Right lobe of liver (tissue), 6 donors: ENCODE measurements around the gene PPP1R1C. TPM values are rescaled to one million over a fixed set of nuclear protein-coding genes. Genes with fewer than 3 reads are reported as not detected.

Experiments used
- ATAC-seq, 4 donors: fragments of 200-7000 bp; cut with Tn5 transposase; one replicate each; pipeline ENCODE4 v1.9.1; 2020; ENCODE audit warnings: mild to moderate bottlenecking in 4 of 4, moderate library complexity in 4 of 4
- DNase-seq, 3 donors: peaks; one replicate each; pipeline ENCODE4 v3.0.0-alpha.2; 2020
- H3K27ac ChIP-seq, 3 donors: fragments of 200-600 bp; one replicate each; pipeline ENCODE4 v1.8.0; 2022
- H3K27me3 ChIP-seq, 2 donors: fragments of 200-600 bp; one replicate each; pipeline ENCODE4 v1.8.0; 2022
- H3K36me3 ChIP-seq, 4 donors: fragments of 200-600 bp; sonication (generic) in 1 of 4; one replicate each; pipeline versions ENCODE4 v1.5.1 to v1.8.0; 2017 to 2022; ENCODE audit warnings: control low read depth in 1 of 4
- H3K4me1 ChIP-seq, 4 donors: fragments of 200-600 bp; sonication (generic) in 1 of 4; one replicate each; pipeline versions ENCODE4 v1.5.1 to v1.8.0; 2017 to 2022; ENCODE audit warnings: control low read depth in 1 of 4
- H3K4me3 ChIP-seq, 3 donors: fragments of 200-600 bp; one replicate each; pipeline ENCODE4 v1.8.0; 2022
- H3K9me3 ChIP-seq, 4 donors: fragments of 200-600 bp; sonication (generic) in 1 of 4; one replicate each; pipeline versions ENCODE4 v1.5.1 to v1.8.0; 2017 to 2022; ENCODE audit warnings: control low read depth in 1 of 4
- POLR2A ChIP-seq: fragments of 450-650 bp; IDR thresholded peaks from one replicate; pipeline ENCODE4 v1.6.1; 2017; ENCODE audit warnings: antibody characterized with exemption, mild to moderate bottlenecking
- WGBS: methylation state at CpG from one replicate; pipeline ENCODE4 v1.1.6; 2018; ENCODE audit warnings: low coverage, low lambda C conversion rate; ENCODE audit not compliant: insufficient coverage; ENCODE audit errors: missing lambda C conversion rate; 5-methylcytosine and 5-hydroxymethylcytosine counted together
- intact Hi-C, 2 donors: fragments of 100-400 bp; cut with DNase I; formaldehyde crosslinking; loops; one replicate each; pipeline versions ENCODE4 v1.11.2 to v1.14.1; 2022
- total RNA-seq, 6 experiments: library from RNA; depleted of rRNA in 2 of 6; stranded (reverse); fragments of >200 nt in 2 of 6; fragmentation: NEBNext Ultra II Directional in 3 of 6; extraction: Animal tissue kit (Norgen Biotek cat#: 25700) in 3 of 6; gene quantifications; one replicate each; pipeline versions ENCODE4 v1.1.0 to v1.2.4, GENCODE V29; 2016 to 2023
- TF ChIP-seq, protein P1 (sequence below), 4 donors: fragments of 200-600 bp in 3 of 4; fragments of 450-650 bp in 1 of 4; IDR thresholded peaks; one replicate each; pipeline versions ENCODE4 v1.5.1 to v1.8.0; 2016 to 2022; ENCODE audit warnings: antibody characterized with exemption in 4 of 4, mild to moderate bottlenecking in 2 of 4
- donor health status: DM: no; HTN: yes; CAD: no.
- donor health status: DM: no; HTN: no; CAD: no.
- donor health status: DM: no; HTN: no; CAD: no.
- donor health status: DM: no; HTN: yes; CAD: no.
- donor health status: DM: no; HTN: yes; CAD: no.

Gene PPP1R1C
- total RNA-seq, 6 experiments from 2014 or later: 1.8 to 22.2 (median 8.8) TPM

DNA sequence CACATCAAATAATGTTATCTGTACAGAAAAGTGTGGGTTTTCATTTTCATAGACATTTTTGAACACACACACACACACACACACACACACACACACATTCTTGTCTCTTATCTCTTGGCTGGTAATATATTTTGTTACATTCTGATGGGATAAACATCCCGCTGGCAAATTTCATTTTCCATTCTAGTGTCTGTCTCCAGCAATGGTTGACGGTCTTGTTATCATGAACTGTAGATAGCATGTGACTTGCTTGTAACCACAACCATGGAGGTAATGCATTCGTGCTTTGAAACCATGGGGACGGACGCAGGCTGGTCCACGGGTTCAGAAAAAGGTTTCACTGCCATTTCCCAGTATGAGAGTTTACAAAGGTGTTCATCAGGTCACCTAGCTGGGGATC, 156.4 kb downstream of the PPP1R1C start:
- Histone ChIP-seq H3K9me3 (no peaks in the 10 kb centered on the region), H3K4me1 (no peaks in the 10 kb centered on the region), H3K4me3 (no peak overlapping the region), H3K27me3 (no peaks in the 10 kb centered on the region), H3K36me3 (no peaks in the 10 kb centered on the region), H3K27ac (no peak overlapping the region)
- intact Hi-C loops: no loop called here
- ATAC-seq (no peak), DNase-seq (no peak)
- TF ChIP-seq, protein P1, sequence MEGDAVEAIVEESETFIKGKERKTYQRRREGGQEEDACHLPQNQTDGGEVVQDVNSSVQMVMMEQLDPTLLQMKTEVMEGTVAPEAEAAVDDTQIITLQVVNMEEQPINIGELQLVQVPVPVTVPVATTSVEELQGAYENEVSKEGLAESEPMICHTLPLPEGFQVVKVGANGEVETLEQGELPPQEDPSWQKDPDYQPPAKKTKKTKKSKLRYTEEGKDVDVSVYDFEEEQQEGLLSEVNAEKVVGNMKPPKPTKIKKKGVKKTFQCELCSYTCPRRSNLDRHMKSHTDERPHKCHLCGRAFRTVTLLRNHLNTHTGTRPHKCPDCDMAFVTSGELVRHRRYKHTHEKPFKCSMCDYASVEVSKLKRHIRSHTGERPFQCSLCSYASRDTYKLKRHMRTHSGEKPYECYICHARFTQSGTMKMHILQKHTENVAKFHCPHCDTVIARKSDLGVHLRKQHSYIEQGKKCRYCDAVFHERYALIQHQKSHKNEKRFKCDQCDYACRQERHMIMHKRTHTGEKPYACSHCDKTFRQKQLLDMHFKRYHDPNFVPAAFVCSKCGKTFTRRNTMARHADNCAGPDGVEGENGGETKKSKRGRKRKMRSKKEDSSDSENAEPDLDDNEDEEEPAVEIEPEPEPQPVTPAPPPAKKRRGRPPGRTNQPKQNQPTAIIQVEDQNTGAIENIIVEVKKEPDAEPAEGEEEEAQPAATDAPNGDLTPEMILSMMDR (IDR thresholded peaks at IDR 0.05): no peak
- no peak for TF ChIP-seq POLR2A
- 69% methylated on average over 6 of the region's 6 CpGs for WGBS

DNA sequence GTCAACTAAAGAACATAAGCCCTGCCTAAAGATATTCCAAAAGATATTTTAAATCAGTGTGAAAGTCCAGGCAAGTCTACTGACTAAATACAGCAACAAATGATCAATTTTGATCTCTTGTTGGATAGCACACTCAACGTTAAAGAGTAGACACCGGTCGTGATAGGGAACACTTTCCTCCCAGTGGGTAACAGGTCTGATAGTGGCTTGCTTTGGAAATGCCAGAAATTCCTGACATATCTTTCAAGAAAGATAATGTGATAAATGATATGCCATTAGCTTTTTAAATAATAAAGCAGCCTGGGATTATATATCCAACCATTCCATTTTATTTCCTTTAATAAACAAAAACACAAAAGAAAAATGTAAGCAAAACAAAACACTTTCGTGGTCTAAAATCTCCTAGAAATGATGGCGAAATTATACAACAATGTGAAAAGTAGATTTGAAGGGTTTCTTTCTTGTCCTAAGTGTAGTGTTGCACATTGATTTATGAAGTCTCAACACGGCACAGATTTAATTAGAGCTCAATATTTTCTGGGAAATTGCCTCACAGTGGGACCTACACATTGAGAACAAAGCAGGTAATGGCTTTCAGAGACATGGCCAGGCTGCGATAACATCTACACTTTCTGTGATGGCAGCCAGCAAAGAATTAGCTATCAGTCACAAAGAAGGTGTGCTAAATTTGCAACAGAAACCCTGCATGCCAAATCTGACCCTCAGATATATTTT, 158.6 kb downstream of the PPP1R1C start:
- Histone ChIP-seq H3K36me3 (no peaks in the 10 kb centered on the region), H3K27me3 (no peaks in the 10 kb centered on the region), H3K9me3 (no peaks in the 10 kb centered on the region), H3K27ac (no peak overlapping the region), H3K4me1 (no peaks in the 10 kb centered on the region), H3K4me3 (no peak overlapping the region)
- intact Hi-C loops: no loop called here
- ATAC-seq (no peak), DNase-seq (no peak)
- TF ChIP-seq, protein P1 (IDR thresholded peaks at IDR 0.05): no peak
- no peak for TF ChIP-seq POLR2A
- WGBS: 48% methylated on average over 7 of the region's 7 CpGs

DNA sequence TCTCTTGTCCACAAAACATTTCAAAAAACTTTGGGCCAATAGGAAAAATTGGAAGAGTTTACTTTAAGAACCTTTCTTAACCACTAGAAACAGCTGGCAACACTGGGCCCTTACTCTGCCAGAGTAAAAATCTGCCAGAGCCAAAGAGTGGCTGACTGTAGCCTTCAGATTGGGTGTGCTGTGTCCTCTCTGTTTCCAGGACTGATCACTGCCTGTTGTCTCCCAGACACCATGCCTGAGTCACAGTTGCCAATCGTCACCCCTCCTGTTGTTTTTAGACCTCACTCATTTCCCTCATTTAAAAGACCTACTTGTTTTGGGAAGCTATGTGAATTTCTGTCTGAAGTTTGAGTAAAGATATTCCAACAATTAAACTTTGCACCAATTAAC, 159.1 kb downstream of the PPP1R1C start:
- ATAC-seq (no peak), DNase-seq (no peak)
- 70% methylated on average over 1 of the region's 1 CpG for WGBS
- H3K27ac ChIP-seq: no peak overlapping the region
- H3K4me1 ChIP-seq: no peaks in the 10 kb centered on the region
- no peaks in the 10 kb centered on the region for H3K27me3 ChIP-seq
- intact Hi-C loops: no loop called here
- H3K36me3 ChIP-seq: no peaks in the 10 kb centered on the region
- H3K4me3 ChIP-seq: no peak overlapping the region
- no peaks in the 10 kb centered on the region for H3K9me3 ChIP-seq
- TF ChIP-seq, protein P1 (IDR thresholded peaks at IDR 0.05): no peak
- TF ChIP-seq POLR2A: no peak

DNA sequence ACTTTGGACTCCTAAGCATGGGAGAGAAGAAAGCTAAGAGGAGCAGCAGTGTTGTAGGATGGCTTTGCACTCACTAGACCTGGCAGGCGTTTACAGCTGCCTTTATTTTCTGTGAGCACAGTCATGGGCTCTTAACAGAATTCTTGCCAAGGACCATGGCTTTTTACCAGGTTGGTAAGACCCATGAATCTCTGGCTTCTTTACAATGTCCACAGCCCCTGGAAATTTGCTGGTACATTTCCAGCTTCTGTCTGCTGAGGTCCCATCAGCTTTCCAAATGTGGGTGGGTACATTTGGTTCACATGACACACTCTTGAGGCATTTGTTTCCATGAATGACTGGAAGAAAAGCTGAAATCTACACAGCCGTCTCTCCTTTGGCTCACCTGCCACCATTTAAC, 162.7 kb downstream of the PPP1R1C start:
- Histone ChIP-seq H3K36me3 (no peaks in the 10 kb centered on the region), H3K4me1 (no peaks in the 10 kb centered on the region), H3K27me3 (no peaks in the 10 kb centered on the region), H3K27ac (no peak overlapping the region), H3K9me3 (no peaks in the 10 kb centered on the region), H3K4me3 (no peak overlapping the region)
- TF ChIP-seq, protein P1 (IDR thresholded peaks at IDR 0.05): no peak
- no peak for TF ChIP-seq POLR2A
- no peak for ATAC-seq
- intact Hi-C loops: no loop called here
- no peak for DNase-seq
- 56% methylated on average over 2 of the region's 2 CpGs for WGBS
